ENCODE results near the gene NUBP2. TPM values are rescaled to one million over a fixed set of nuclear protein-coding genes. Genes with fewer than 3 reads are reported as not detected.

Gene NUBP2
- total RNA-seq, 2 experiments from 2014 or later = 63.6 to 64.2 TPM

- Mint-ChIP-seq H3K27ac (peak overlapping the region; percentile 70), H3K36me3 (peaks cover 8% of the 10 kb centered on the region), H3K4me1 (peaks cover 12% of the 10 kb centered on the region), H3K27me3 (no peaks in the 10 kb centered on the region), H3K4me3 (peak overlapping the region; percentile 82), H3K9me3 (no peaks in the 10 kb centered on the region)
- peak; percentile 48 for DNase-seq
Observed at GRCh38 chr16:1781758-1782407, 877 bp upstream of the NUBP2 start.

GRCh38 chr16:1784977-1785845, 2.5 kb downstream of the NUBP2 start:
- Mint-ChIP-seq H3K27me3 (no peaks in the 10 kb centered on the region), H3K4me3 (no peak overlapping the region), H3K4me1 (peaks cover 12% of the 10 kb centered on the region), H3K9me3 (no peaks in the 10 kb centered on the region), H3K27ac (no peak overlapping the region), H3K36me3 (peaks cover 10% of the 10 kb centered on the region)
- no peak for DNase-seq

GRCh38 chr16:1785846-1786170, 3.0 kb downstream of the NUBP2 start:
- no peak for DNase-seq
- Mint-ChIP-seq H3K4me3 (no peak overlapping the region), H3K4me1 (peaks cover 12% of the 10 kb centered on the region), H3K9me3 (no peaks in the 10 kb centered on the region), H3K27me3 (no peaks in the 10 kb centered on the region), H3K27ac (no peak overlapping the region), H3K36me3 (peaks cover 10% of the 10 kb centered on the region)

GRCh38 chr16:1786242-1787055, 3.7 kb downstream of the NUBP2 start:
- H3K4me1 Mint-ChIP-seq = peaks cover 10% of the 10 kb centered on the region
- H3K9me3 Mint-ChIP-seq = no peaks in the 10 kb centered on the region
- H3K27ac Mint-ChIP-seq = no peak overlapping the region
- no peaks in the 10 kb centered on the region for H3K27me3 Mint-ChIP-seq
- H3K36me3 Mint-ChIP-seq = peaks cover 10% of the 10 kb centered on the region
- H3K4me3 Mint-ChIP-seq = peak overlapping the region; percentile 32
- no peak for DNase-seq

GRCh38 chr16:1787056-1787321, 4.2 kb downstream of the NUBP2 start:
- Mint-ChIP-seq H3K4me1 (peaks cover 7% of the 10 kb centered on the region), H3K27ac (no peak overlapping the region), H3K9me3 (no peaks in the 10 kb centered on the region), H3K4me3 (no peak overlapping the region), H3K27me3 (no peaks in the 10 kb centered on the region), H3K36me3 (peaks cover 10% of the 10 kb centered on the region)
- no peak for DNase-seq

- H3K4me3 Mint-ChIP-seq = no peak overlapping the region
- no peak for DNase-seq
- H3K36me3 Mint-ChIP-seq = peaks cover 10% of the 10 kb centered on the region
- no peaks in the 10 kb centered on the region for H3K9me3 Mint-ChIP-seq
- H3K4me1 Mint-ChIP-seq = peaks cover 7% of the 10 kb centered on the region
- H3K27me3 Mint-ChIP-seq = no peaks in the 10 kb centered on the region
- H3K27ac Mint-ChIP-seq = no peak overlapping the region
Observed at GRCh38 chr16:1787322-1788094, 4.7 kb downstream of the NUBP2 start.

- Mint-ChIP-seq H3K4me1 (peaks cover 7% of the 10 kb centered on the region), H3K4me3 (no peak overlapping the region), H3K36me3 (peaks cover 10% of the 10 kb centered on the region), H3K9me3 (no peaks in the 10 kb centered on the region), H3K27ac (no peak overlapping the region), H3K27me3 (no peaks in the 10 kb centered on the region)
- DNase-seq = no peak
Observed at GRCh38 chr16:1788095-1788707, 5.4 kb downstream of the NUBP2 start.

- H3K9me3 Mint-ChIP-seq = no peaks in the 10 kb centered on the region
- H3K4me3 Mint-ChIP-seq = no peak overlapping the region
- no peak for DNase-seq
- no peak overlapping the region for H3K27ac Mint-ChIP-seq
- peaks cover 6% of the 10 kb centered on the region for H3K36me3 Mint-ChIP-seq
- no peaks in the 10 kb centered on the region for H3K27me3 Mint-ChIP-seq
- peaks cover 7% of the 10 kb centered on the region for H3K4me1 Mint-ChIP-seq
Observed at GRCh38 chr16:1788708-1789100, 5.9 kb downstream of the NUBP2 start.

- no peaks in the 10 kb centered on the region for H3K9me3 Mint-ChIP-seq
- H3K27me3 Mint-ChIP-seq = no peaks in the 10 kb centered on the region
- H3K4me1 Mint-ChIP-seq = peaks cover 5% of the 10 kb centered on the region
- no peak overlapping the region for H3K4me3 Mint-ChIP-seq
- no peak for DNase-seq
- H3K36me3 Mint-ChIP-seq = peaks cover 2% of the 10 kb centered on the region
- H3K27ac Mint-ChIP-seq = no peak overlapping the region
Observed at GRCh38 chr16:1789643-1790045, 6.9 kb downstream of the NUBP2 start.

GRCh38 chr16:1790261-1790610, 7.5 kb downstream of the NUBP2 start:
- Mint-ChIP-seq H3K9me3 (no peaks in the 10 kb centered on the region), H3K27me3 (no peaks in the 10 kb centered on the region), H3K4me3 (no peak overlapping the region), H3K27ac (no peak overlapping the region), H3K4me1 (peaks cover 3% of the 10 kb centered on the region), H3K36me3 (peaks cover 2% of the 10 kb centered on the region)
- DNase-seq = no peak

- Mint-ChIP-seq H3K27ac (no peak overlapping the region), H3K9me3 (no peaks in the 10 kb centered on the region), H3K4me1 (peaks cover under 1% of the 10 kb centered on the region), H3K27me3 (no peaks in the 10 kb centered on the region), H3K36me3 (peaks cover 2% of the 10 kb centered on the region), H3K4me3 (no peak overlapping the region)
- DNase-seq = no peak
Observed at GRCh38 chr16:1790611-1791255, 8.0 kb downstream of the NUBP2 start.

- Mint-ChIP-seq H3K27me3 (no peaks in the 10 kb centered on the region), H3K27ac (no peak overlapping the region), H3K9me3 (no peaks in the 10 kb centered on the region), H3K36me3 (peaks cover 2% of the 10 kb centered on the region), H3K4me1 (no peaks in the 10 kb centered on the region), H3K4me3 (no peak overlapping the region)
- no peak for DNase-seq
Observed at GRCh38 chr16:1791256-1791942, 8.6 kb downstream of the NUBP2 start.

GRCh38 chr16:1791943-1792812, 9.4 kb downstream of the NUBP2 start:
- Mint-ChIP-seq H3K27me3 (no peaks in the 10 kb centered on the region), H3K9me3 (peaks cover 1% of the 10 kb centered on the region), H3K27ac (no peak overlapping the region), H3K36me3 (peaks cover 4% of the 10 kb centered on the region), H3K4me1 (no peaks in the 10 kb centered on the region), H3K4me3 (no peak overlapping the region)
- no peak for DNase-seq

Measured in activated naive CD8-positive, alpha-beta T cell treated with anti-CD3 and anti-CD28 coated beads for 36 hours (primary cell).